Fibroblast of villous mesenchyme (primary cell): ENCODE measurements around the gene PIK3AP1. TPM values are rescaled to one million over a fixed set of nuclear protein-coding genes. Genes with fewer than 3 reads are reported as not detected.

Experiments used
- DNase-seq: peaks from one replicate; pipeline ENCODE4 v3.0.0-alpha.2; 2010; ENCODE audit warnings: low read depth
- H3K4me3 ChIP-seq: 2 replicates; pipeline ENCODE4 v1.5.1; 2011; ENCODE audit warnings: low read depth, mild to moderate bottlenecking, low read length
- CTCF ChIP-seq: IDR thresholded peaks from 2 replicates; pipeline ENCODE4 v1.5.1; 2012; ENCODE audit warnings: low read depth, mild to moderate bottlenecking, low read length; ENCODE audit not compliant: insufficient read depth
- total RNA-seq: library from RNA; depleted of rRNA; stranded (reverse); fragments of >200 nt; gene quantifications from 2 replicates; pipeline ENCODE4 v1.2.3, GENCODE V29; 2012

PIK3AP1 gene
- total RNA-seq, 1 donor, result not detected

GRCh38 chr10:96639899-96640298 lies 80.4 kb downstream of the PIK3AP1 start:
- TF ChIP-seq CTCF, result no peak
- no peak overlapping the region for H3K4me3 ChIP-seq
- no peak for DNase-seq

GRCh38 chr10:96638696-96639095 lies 81.6 kb downstream of the PIK3AP1 start:
- DNase-seq, result no peak
- no peak for TF ChIP-seq CTCF
- H3K4me3 ChIP-seq, result no peak overlapping the region

- no peak for DNase-seq
- no peak overlapping the region for H3K4me3 ChIP-seq
- no peak for TF ChIP-seq CTCF
Measured at GRCh38 chr10:96638120-96638519, 82.2 kb downstream of the PIK3AP1 start.

- DNase-seq, result no peak
- no peak for TF ChIP-seq CTCF
- H3K4me3 ChIP-seq, result no peak overlapping the region
Measured at GRCh38 chr10:96637709-96638108, 82.6 kb downstream of the PIK3AP1 start.

- no peak overlapping the region for H3K4me3 ChIP-seq
- no peak for TF ChIP-seq CTCF
- DNase-seq, result no peak
Measured at GRCh38 chr10:96636551-96636950, 83.8 kb downstream of the PIK3AP1 start.

GRCh38 chr10:96632974-96633710 lies 87.2 kb downstream of the PIK3AP1 start:
- no peak overlapping the region for H3K4me3 ChIP-seq
- DNase-seq, result no peak
- no peak for TF ChIP-seq CTCF

- DNase-seq, result no peak
- no peak overlapping the region for H3K4me3 ChIP-seq
- TF ChIP-seq CTCF, result no peak
Measured at GRCh38 chr10:96627292-96627691, 93.0 kb downstream of the PIK3AP1 start.
